Activated CD4-positive, alpha-beta memory T cell treated with anti-CD3 and anti-CD28 coated beads for 36 hours (primary cell): ENCODE data around the gene DHRS12. TPM values are rescaled to one million over a fixed set of nuclear protein-coding genes. Genes with fewer than 3 reads are reported as not detected.
A peak's percentile ranks its signal among the peaks of the same experiment; 100 is the strongest.

ENCODE experiments used
- CTCF ChIA-PET: fragments of 350-600 bp; sonication (Branson Sonifier 250); formaldehyde crosslinking; loops from one replicate; lab custom pipeline; 2021; ENCODE audit warnings: antibody characterized with exemption, inconsistent platforms; lab: Charles Lee
- POLR2A ChIA-PET: fragments of 350-600 bp; sonication (Branson Sonifier 250); formaldehyde crosslinking; loops from one replicate; lab custom pipeline; 2021; ENCODE audit warnings: antibody characterized with exemption; lab: Charles Lee
- DNase-seq: peaks from one replicate; pipeline ENCODE4 v3.0.0-alpha.2; 2020
- H3K27ac Mint-ChIP-seq: one replicate; pipeline ENCODE4 v1.8.0; 2021; ENCODE audit warnings: mixed read lengths
- H3K27me3 Mint-ChIP-seq: one replicate; pipeline ENCODE4 v1.8.0; 2021; ENCODE audit warnings: mixed read lengths
- H3K36me3 Mint-ChIP-seq: one replicate; pipeline ENCODE4 v1.8.0; 2021; ENCODE audit warnings: mixed read lengths
- H3K4me1 Mint-ChIP-seq: one replicate; pipeline ENCODE4 v1.8.0; 2021; ENCODE audit warnings: low read depth, mixed read lengths
- H3K4me3 Mint-ChIP-seq: one replicate; pipeline ENCODE4 v1.8.0; 2021; ENCODE audit warnings: mild to moderate bottlenecking, mixed read lengths
- H3K9me3 Mint-ChIP-seq: one replicate; pipeline ENCODE4 v1.8.0; 2021; ENCODE audit warnings: mixed read lengths
- intact Hi-C: fragments of 100-400 bp; cut with micrococcal nuclease; formaldehyde crosslinking; loops from one replicate; pipeline ENCODE4 v1.15.1; 2023
- total RNA-seq, 2 experiments: library from RNA; stranded (reverse); gene quantifications; one replicate each; pipeline ENCODE4 v1.2.3, GENCODE V29; 2021

Gene DHRS12
- total RNA-seq, 2 experiments from 2014 or later = 6.7 to 7.0 TPM

DNA sequence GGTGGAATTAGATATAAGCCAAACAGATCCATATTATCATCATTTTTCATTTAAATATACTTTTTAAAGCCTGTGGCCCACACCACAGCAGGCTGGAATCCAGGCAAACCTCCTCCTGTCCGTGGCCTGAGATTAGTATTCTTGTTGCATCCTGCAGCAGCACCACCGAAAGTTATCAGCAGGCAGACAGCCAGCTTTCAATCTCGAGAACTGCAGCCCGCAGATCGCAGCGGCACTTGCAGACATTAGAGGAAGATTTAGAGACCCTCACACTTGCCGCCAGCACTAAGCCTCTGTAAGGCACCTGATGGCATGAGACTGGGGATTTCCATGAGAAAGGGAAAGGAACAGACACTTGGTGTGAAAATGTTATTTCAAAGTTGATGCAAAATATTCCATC is 7.4 kb downstream of the DHRS12 start:
- H3K4me3 Mint-ChIP-seq = no peak overlapping the region
- ChIA-PET POLR2A (interaction anchor here (0.8 to 1.9 kb wide), 3 partner anchors 343 to 346 kb away, joined by 5 to 7 read pairs (median 5); partner anchors contain the start of gene INTS6), CTCF (interaction anchor here (0.9 to 5.8 kb wide), 21 partner anchors 10 to 671 kb away, joined by 3 to 75 read pairs (median 7); no protein-coding TSS in a partner anchor)
- H3K4me1 Mint-ChIP-seq = peaks cover 34% of the 10 kb centered on the region
- no peaks in the 10 kb centered on the region for H3K9me3 Mint-ChIP-seq
- no peaks in the 10 kb centered on the region for H3K27me3 Mint-ChIP-seq
- peaks cover 5% of the 10 kb centered on the region for H3K36me3 Mint-ChIP-seq
- intact Hi-C loops = loop anchor here (5.0 to 10.0 kb wide), 2 partner anchors 509 to 572 kb away; partner anchors contain the start of gene FAM124A
- H3K27ac Mint-ChIP-seq = no peak overlapping the region
- DNase-seq = no peak

DNA sequence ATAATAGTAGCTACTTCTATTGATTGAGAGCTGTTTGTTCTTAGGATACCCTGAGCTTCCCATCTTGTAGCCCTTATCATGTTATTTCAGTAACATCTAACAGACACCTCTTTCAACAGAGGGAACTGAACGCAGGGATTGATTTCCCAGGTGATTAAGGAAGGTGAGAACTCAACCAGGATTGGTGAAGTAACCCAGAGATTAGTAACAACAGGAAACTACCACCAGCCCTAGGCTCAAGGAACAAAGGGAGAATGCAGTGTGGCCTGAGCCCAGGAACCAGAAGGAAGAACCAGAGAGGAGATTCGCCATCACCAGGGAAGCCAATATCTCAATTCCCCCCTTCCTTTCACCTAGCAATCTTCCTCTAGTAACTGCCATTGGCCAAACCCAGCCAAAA is 8.5 kb downstream of the DHRS12 start:
- no peaks in the 10 kb centered on the region for H3K27me3 Mint-ChIP-seq
- ChIA-PET POLR2A (interaction anchor here (0.8 to 1.9 kb wide), 2 partner anchors 342 kb away, joined by 5 to 7 read pairs; partner anchors contain the start of gene INTS6), CTCF (interaction anchor here (0.6 to 5.8 kb wide), 5 partner anchors 19 to 509 kb away, joined by 3 to 75 read pairs (median 10); no protein-coding TSS in a partner anchor)
- peaks cover 28% of the 10 kb centered on the region for H3K4me1 Mint-ChIP-seq
- H3K36me3 Mint-ChIP-seq = peaks cover 6% of the 10 kb centered on the region
- no peaks in the 10 kb centered on the region for H3K9me3 Mint-ChIP-seq
- no peak overlapping the region for H3K4me3 Mint-ChIP-seq
- intact Hi-C loops = loop anchor here (5.0 to 10.0 kb wide), 2 partner anchors 508 to 571 kb away; partner anchors contain the start of gene FAM124A
- no peak overlapping the region for H3K27ac Mint-ChIP-seq
- no peak for DNase-seq

DNA sequence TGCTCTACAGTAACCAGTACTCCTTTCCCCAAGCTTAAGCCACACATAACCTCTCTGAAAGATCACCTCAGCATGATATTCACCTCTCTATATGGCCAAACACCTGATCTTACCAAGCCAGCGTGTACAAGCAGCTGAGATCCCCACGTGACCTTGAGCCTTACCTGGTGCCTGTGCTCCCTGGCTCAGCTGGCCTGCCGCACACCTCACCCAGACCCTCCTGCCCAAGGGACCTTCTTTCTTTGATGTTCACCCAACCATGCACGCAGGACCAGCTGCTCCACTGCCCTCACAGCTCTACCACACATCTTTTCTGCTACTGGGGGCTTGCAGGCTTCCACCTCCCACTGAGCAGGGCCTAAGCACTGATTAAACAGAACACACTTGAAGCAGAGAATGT is 9.0 kb downstream of the DHRS12 start:
- Mint-ChIP-seq H3K27ac (no peak overlapping the region), H3K36me3 (peaks cover 6% of the 10 kb centered on the region), H3K27me3 (no peaks in the 10 kb centered on the region), H3K9me3 (no peaks in the 10 kb centered on the region), H3K4me3 (no peak overlapping the region), H3K4me1 (peaks cover 26% of the 10 kb centered on the region)
- CTCF ChIA-PET = interaction anchor here (1.5 to 5.8 kb wide), 3 partner anchors 20 to 362 kb away, joined by 4 to 75 read pairs (median 10); no protein-coding TSS in a partner anchor
- POLR2A ChIA-PET = interaction anchor here (1.9 kb wide), 1 partner anchor 342 kb away, joined by 7 read pairs; the partner anchor contains the start of gene INTS6
- DNase-seq = no peak
- intact Hi-C loops = loop anchor here (5.0 to 10.0 kb wide), 2 partner anchors 508 to 570 kb away; partner anchors contain the start of gene FAM124A

DNA sequence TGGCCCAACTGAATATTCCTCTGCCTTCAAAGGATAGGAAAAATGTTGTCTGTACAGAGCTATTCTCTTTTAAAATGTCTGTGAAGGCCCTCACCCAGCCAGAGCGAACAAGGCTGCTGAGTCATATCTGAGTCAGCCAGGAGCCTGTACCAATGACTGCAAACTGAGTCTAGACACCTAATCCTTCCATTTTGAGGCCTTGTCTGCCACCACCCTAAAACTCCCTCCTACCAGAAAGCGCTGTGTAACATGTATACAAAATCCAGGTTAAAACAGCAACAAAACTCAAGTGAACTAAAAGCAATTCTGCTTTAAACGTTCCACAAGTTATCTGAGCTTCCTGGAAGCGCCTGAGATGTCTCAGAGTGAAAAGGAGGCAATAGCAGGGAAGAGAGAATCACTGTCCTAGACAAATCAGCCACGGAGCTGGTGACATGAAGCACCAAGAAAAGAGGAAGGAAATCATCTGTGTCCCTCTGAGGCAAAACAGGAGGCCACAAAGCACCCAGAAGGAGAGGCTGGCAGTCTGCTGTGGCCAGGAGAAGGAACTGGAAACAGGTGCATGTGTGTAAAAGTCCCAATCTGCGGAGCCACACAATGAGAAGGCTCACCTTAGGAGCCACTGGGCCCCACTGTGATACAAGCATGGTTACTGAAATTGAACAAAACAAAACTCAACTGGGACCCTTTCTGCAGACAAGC is 10.2 kb downstream of the DHRS12 start:
- H3K36me3 Mint-ChIP-seq = peaks cover 10% of the 10 kb centered on the region
- peak; percentile 80 for DNase-seq
- CTCF ChIA-PET = interaction anchor here (0.6 to 5.8 kb wide), 8 partner anchors 9 to 668 kb away, joined by 3 to 75 read pairs (median 3); no protein-coding TSS in a partner anchor
- intact Hi-C loops = loop anchor here (1.0 to 10.0 kb wide), 4 partner anchors 29 to 569 kb away; partner anchors contain the start of genes FAM124A, INTS6 and WDFY2
- H3K27ac Mint-ChIP-seq = peak overlapping the region; percentile 89
- POLR2A ChIA-PET = interaction anchor here (0.6 to 1.1 kb wide), 3 partner anchors 8 to 340 kb away, joined by 3 read pairs; no protein-coding TSS in a partner anchor
- no peaks in the 10 kb centered on the region for H3K27me3 Mint-ChIP-seq
- peaks cover 26% of the 10 kb centered on the region for H3K4me1 Mint-ChIP-seq
- no peak overlapping the region for H3K4me3 Mint-ChIP-seq
- H3K9me3 Mint-ChIP-seq = no peaks in the 10 kb centered on the region

DNA sequence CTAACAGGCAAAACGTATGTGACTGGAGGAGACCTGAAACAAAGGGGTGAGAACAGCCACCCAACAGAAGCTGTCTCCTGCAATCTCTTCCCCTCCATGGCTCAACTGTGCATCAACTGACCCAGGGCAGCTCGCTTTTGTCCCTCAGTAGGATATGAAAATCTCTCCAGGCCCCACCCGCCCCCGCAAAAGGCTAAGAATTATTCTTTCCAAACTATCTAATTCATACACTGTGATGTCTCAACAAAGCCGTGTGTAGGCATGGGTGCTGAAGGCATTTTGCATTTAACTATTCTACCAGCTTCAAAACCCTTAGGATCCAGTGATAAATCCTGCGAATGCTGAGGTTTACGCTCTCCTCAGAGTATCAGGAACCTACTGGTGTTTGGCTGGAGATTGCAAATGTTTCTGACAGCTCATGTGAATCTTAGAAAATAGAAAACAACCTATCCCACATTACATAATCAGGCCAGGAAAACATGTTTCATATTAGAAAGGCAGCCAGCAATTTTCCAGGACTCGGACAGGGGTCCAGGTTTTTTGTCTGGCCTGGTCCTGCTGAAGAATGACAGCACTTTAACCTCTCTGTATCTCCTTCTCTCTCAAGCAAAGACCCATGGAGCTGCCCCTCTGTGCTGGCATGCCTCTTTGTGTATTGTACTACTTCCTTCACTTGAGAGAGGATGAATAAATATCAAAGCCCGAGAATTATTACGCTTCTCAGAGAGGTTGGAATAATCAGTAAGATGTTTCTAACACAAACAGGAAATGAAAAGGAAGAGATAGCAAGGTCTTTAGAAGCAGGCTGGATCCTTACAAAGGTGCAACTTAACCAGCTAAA is 17.3 kb downstream of the DHRS12 start:
- CTCF ChIA-PET = interaction anchor here (3.3 kb wide), 1 partner anchor 11 kb away, joined by 12 read pairs; no protein-coding TSS in a partner anchor
- Mint-ChIP-seq H3K4me1 (peaks cover 10% of the 10 kb centered on the region), H3K27ac (no peak overlapping the region), H3K4me3 (no peak overlapping the region), H3K9me3 (no peaks in the 10 kb centered on the region), H3K36me3 (peaks cover 5% of the 10 kb centered on the region), H3K27me3 (no peaks in the 10 kb centered on the region)
- DNase-seq = no peak
- POLR2A ChIA-PET = interaction anchor here (1.0 kb wide), 2 partner anchors 201 to 334 kb away, joined by 3 to 5 read pairs; partner anchors contain the start of gene INTS6
- intact Hi-C loops = no loop called here

DNA sequence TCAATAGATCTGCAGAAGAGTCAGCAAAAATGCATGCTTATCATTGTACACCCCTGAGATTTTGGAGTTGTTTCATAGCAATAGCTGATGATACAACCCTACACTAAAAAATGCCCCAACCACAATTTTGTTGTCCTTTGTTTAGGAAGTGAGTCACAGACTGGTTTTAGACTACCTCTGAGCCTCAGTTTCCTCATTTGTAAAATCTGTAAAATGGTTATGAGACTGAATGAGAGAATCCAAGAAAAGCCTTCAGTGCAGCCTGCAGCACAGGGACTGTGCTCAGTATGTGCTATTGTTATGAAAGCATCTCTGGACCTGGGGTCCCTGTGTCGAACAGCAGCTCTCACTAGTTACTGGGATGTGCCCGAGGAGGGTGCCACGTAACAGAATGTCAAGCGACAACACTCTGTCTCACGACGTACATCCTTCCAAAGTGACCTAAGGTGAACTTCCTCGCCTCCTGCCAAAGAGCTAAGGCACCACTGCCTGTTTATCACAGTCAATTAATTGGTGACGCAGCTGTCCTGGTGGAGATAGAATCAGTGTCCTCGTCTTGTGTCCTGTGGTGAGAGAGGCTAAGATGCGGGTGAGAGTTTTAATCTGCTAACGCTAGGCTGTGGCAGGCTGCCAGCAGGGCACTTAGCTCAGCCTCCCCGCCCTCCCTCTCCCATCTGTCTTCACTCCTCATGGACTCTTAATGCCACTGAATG is 18.1 kb downstream of the DHRS12 start:
- POLR2A ChIA-PET = interaction anchor here (1.0 kb wide), 2 partner anchors 200 to 333 kb away, joined by 3 to 5 read pairs; partner anchors contain the start of gene INTS6
- Mint-ChIP-seq H3K27me3 (no peaks in the 10 kb centered on the region), H3K4me1 (peaks cover 10% of the 10 kb centered on the region), H3K9me3 (no peaks in the 10 kb centered on the region), H3K27ac (no peak overlapping the region), H3K36me3 (peaks cover 5% of the 10 kb centered on the region), H3K4me3 (no peak overlapping the region)
- CTCF ChIA-PET = interaction anchor here (3.3 kb wide), 1 partner anchor 12 kb away, joined by 12 read pairs; no protein-coding TSS in a partner anchor
- no peak for DNase-seq
- intact Hi-C loops = no loop called here

DNA sequence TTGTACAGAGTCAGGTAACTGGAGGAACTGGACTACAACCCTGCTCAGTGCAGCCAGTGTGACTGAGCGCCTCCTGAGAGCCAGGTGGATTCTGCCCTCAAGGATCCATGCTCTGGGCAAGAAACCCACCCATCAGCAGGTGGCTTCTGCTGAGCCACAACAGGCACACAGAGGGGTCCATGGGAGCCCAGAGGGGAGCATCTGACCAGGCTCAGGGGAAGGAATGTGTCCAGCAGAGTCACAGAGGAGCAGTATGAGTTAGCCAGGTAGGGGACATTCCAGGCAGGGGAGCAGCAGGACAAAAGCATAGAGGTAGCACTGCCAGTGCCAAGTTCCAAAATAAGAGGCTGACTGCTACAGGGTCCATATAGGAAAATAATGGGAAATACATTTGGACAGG is 19.9 kb downstream of the DHRS12 start:
- Mint-ChIP-seq H3K27me3 (no peaks in the 10 kb centered on the region), H3K4me3 (no peak overlapping the region), H3K9me3 (no peaks in the 10 kb centered on the region), H3K36me3 (peaks cover 2% of the 10 kb centered on the region), H3K4me1 (peaks cover 10% of the 10 kb centered on the region), H3K27ac (no peak overlapping the region)
- DNase-seq = no peak
- ChIA-PET CTCF (no interaction called here), POLR2A (no interaction called here)
- intact Hi-C loops = no loop called here

DNA sequence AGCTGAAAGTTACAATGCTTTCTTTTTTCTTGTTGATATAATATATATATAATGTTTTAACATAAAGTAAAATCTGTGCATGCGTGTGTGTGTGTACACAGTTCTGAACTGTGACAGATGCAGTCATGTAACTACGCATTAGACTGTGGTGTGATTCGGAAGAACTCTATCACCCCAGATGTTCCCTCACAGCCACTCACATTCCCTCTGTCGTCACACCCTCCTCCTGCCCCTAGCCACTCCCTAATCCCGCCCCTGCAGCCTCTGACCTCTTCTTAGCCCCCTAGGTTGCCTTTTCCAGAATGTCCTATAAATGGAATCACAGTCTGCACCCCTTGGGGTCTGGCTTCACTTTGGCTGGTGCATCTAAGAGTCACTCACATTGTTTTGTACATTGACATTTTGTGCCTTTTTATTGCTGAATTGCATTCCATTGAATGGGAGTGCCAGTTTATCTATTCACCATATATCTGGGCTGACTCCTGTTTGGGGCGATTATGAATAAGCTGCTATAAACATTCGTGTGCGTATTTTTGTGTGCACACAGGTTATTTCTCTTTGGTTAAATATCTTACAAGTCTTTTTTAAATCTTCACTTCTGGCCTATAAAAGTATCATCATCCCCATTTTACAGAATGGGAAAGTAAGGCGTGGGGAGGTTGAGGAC is 20.4 kb downstream of the DHRS12 start:
- no peak overlapping the region for H3K4me3 Mint-ChIP-seq
- ChIA-PET POLR2A (no interaction called here), CTCF (interaction anchor here (0.9 kb wide), 1 partner anchor 499 kb away, joined by 3 read pairs; no protein-coding TSS in a partner anchor)
- intact Hi-C loops = no loop called here
- no peaks in the 10 kb centered on the region for H3K27me3 Mint-ChIP-seq
- no peaks in the 10 kb centered on the region for H3K36me3 Mint-ChIP-seq
- H3K9me3 Mint-ChIP-seq = no peaks in the 10 kb centered on the region
- no peak overlapping the region for H3K27ac Mint-ChIP-seq
- DNase-seq = no peak
- peaks cover 10% of the 10 kb centered on the region for H3K4me1 Mint-ChIP-seq

DNA sequence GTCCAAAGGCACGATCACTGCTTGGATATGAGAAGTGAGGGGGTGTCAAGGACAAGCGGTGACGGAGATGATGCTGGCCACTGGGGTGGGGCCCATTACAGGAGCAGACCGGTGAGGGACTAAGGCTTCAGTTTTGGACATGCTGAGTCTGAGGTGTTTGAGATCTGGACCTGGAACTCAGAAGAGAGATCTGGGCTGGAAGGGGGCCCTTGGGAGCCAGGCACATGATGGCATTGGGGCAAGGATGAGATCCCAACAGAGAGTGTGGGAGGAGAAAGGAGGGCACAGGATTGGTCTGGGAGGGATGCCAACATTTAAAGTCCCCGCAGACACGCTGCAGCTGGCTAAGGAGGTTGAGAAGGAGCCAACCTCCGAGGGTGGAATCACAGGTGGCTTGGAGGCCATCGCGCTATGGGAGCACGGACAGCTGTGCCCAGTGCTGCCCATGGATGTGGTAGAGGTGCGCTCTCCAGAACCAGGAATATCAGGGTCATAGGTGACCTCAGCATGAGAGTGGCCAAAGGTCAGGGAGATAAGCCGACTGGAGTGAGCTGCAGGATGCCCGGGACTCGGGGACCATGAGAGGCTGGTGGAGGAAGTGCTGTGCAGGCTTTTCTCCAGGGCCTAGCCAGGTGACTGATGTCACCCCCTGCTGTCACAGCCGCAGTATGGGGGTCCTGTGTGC is 21.8 kb downstream of the DHRS12 start:
- intact Hi-C loops = no loop called here
- H3K27me3 Mint-ChIP-seq = no peaks in the 10 kb centered on the region
- POLR2A ChIA-PET = no interaction called here
- no peaks in the 10 kb centered on the region for H3K9me3 Mint-ChIP-seq
- CTCF ChIA-PET = interaction anchor here (0.8 to 2.1 kb wide), 2 partner anchors 16 to 496 kb away, joined by 3 to 7 read pairs; no protein-coding TSS in a partner anchor
- H3K4me3 Mint-ChIP-seq = no peak overlapping the region
- no peaks in the 10 kb centered on the region for H3K36me3 Mint-ChIP-seq
- no peak overlapping the region for H3K27ac Mint-ChIP-seq
- peaks cover 10% of the 10 kb centered on the region for H3K4me1 Mint-ChIP-seq
- no peak for DNase-seq
